HEK293 (cell line): ENCODE results near the gene SEC16A.

Source experiments
- HOXA7 ChIP-seq: sonication (generic); formaldehyde crosslinking; IDR thresholded peaks from 2 replicates; pipeline ENCODE4 v1.8.1; 2022; ENCODE audit warnings: missing genetic modification reagents, borderline replicate concordance
- PRDM1 ChIP-seq: fragments of 450-650 bp; formaldehyde crosslinking; IDR thresholded peaks from 2 replicates; pipeline ENCODE4; 2016; ENCODE audit warnings: missing biosample characterization, missing genetic modification characterization
- YY1 ChIP-seq: fragments of 450-650 bp; formaldehyde crosslinking; IDR thresholded peaks from 2 replicates; pipeline ENCODE4 v1.5.1; 2018; ENCODE audit warnings: missing biosample characterization, missing genetic modification characterization
- YY2 ChIP-seq: fragments of 450-650 bp; formaldehyde crosslinking; IDR thresholded peaks from 2 replicates; pipeline ENCODE4 v1.5.1; 2016; ENCODE audit warnings: missing biosample characterization, missing genetic modification characterization
- ZFP37 ChIP-seq: fragments of 450-650 bp; formaldehyde crosslinking; IDR thresholded peaks from 2 replicates; pipeline ENCODE4 v1.5.1; 2016; ENCODE audit warnings: missing biosample characterization, missing genetic modification characterization
- ZNF239 ChIP-seq: fragments of 450-650 bp; formaldehyde crosslinking; IDR thresholded peaks from 2 replicates; pipeline ENCODE4 v1.5.1; 2016; ENCODE audit warnings: missing biosample characterization, missing genetic modification characterization
- ZNF274 ChIP-seq, 2 experiments: fragments of 200-500 bp in 1 of 2; fragments of 450-650 bp in 1 of 2; sonication (Bioruptor generic) in 1 of 2; formaldehyde crosslinking in 1 of 2; IDR thresholded peaks; 2 replicates each; pipeline versions ENCODE4 v1.5.1 to v1.6.1; 2014 to 2016; ENCODE audit warnings: borderline replicate concordance in 1 of 2, inconsistent platforms in 1 of 2, low read length in 1 of 2, missing biosample characterization in 1 of 2, missing genetic modification characterization in 1 of 2
- ZNF292 ChIP-seq: fragments of 450-650 bp; formaldehyde crosslinking; IDR thresholded peaks from 2 replicates; pipeline ENCODE4 v1.5.1; 2016; ENCODE audit warnings: low read depth, missing biosample characterization, missing genetic modification characterization, borderline replicate concordance
- ZNF391 ChIP-seq: fragments of 450-650 bp; formaldehyde crosslinking; IDR thresholded peaks from 2 replicates; pipeline ENCODE4 v1.5.1; 2016; ENCODE audit warnings: low read depth, missing biosample characterization, missing genetic modification characterization, borderline replicate concordance
- ZNF529 ChIP-seq: fragments of 450-650 bp; formaldehyde crosslinking; IDR thresholded peaks from 2 replicates; pipeline ENCODE4 v1.5.1; 2017; ENCODE audit warnings: missing genetic modification characterization, missing biosample characterization; ENCODE audit not compliant: insufficient replicate concordance
- ZNF658 ChIP-seq: fragments of 450-650 bp; formaldehyde crosslinking; IDR thresholded peaks from 2 replicates; pipeline ENCODE4; 2016; ENCODE audit warnings: missing biosample characterization, missing genetic modification characterization
- TF ChIP-seq, protein P1 (sequence below): fragments of 450-650 bp; formaldehyde crosslinking; IDR thresholded peaks from 2 replicates; pipeline ENCODE4 v1.5.1; 2016; ENCODE audit warnings: missing biosample characterization, missing genetic modification characterization
- TF ChIP-seq, protein P2 (sequence below): fragments of 450-650 bp; formaldehyde crosslinking; IDR thresholded peaks from 2 replicates; pipeline ENCODE4 v1.5.1; 2016; ENCODE audit warnings: missing biosample characterization, missing genetic modification characterization

DNA sequence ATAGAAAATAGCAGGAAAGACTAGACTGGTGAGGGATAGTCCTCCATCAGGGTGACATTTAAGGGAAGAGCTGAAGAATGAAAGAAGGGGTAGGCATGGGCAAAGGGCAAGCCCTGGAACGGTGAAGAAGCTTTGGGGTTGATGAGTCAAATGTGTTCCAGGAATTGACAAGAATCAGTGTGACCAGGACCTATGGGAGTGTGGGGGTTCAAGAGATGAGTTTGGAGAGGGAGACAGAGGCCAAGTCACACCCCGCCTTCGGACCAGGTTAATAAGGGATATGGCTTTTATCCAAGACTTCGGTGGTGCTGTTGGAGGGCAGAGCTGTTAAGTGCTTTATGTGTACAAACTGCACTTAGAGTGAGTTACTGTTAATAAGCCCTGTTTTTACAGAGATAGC lies 71.5 kb downstream of the SEC16A start:
- TF ChIP-seq ZNF658 (tag by site-specific recombination), result no peak
- no peak for TF ChIP-seq YY1
- no peak for TF ChIP-seq YY2 (tag by site-specific recombination)
- TF ChIP-seq, protein P1, sequence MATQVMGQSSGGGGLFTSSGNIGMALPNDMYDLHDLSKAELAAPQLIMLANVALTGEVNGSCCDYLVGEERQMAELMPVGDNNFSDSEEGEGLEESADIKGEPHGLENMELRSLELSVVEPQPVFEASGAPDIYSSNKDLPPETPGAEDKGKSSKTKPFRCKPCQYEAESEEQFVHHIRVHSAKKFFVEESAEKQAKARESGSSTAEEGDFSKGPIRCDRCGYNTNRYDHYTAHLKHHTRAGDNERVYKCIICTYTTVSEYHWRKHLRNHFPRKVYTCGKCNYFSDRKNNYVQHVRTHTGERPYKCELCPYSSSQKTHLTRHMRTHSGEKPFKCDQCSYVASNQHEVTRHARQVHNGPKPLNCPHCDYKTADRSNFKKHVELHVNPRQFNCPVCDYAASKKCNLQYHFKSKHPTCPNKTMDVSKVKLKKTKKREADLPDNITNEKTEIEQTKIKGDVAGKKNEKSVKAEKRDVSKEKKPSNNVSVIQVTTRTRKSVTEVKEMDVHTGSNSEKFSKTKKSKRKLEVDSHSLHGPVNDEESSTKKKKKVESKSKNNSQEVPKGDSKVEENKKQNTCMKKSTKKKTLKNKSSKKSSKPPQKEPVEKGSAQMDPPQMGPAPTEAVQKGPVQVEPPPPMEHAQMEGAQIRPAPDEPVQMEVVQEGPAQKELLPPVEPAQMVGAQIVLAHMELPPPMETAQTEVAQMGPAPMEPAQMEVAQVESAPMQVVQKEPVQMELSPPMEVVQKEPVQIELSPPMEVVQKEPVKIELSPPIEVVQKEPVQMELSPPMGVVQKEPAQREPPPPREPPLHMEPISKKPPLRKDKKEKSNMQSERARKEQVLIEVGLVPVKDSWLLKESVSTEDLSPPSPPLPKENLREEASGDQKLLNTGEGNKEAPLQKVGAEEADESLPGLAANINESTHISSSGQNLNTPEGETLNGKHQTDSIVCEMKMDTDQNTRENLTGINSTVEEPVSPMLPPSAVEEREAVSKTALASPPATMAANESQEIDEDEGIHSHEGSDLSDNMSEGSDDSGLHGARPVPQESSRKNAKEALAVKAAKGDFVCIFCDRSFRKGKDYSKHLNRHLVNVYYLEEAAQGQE (tag by site-specific recombination), result no peak
- TF ChIP-seq, protein P2, sequence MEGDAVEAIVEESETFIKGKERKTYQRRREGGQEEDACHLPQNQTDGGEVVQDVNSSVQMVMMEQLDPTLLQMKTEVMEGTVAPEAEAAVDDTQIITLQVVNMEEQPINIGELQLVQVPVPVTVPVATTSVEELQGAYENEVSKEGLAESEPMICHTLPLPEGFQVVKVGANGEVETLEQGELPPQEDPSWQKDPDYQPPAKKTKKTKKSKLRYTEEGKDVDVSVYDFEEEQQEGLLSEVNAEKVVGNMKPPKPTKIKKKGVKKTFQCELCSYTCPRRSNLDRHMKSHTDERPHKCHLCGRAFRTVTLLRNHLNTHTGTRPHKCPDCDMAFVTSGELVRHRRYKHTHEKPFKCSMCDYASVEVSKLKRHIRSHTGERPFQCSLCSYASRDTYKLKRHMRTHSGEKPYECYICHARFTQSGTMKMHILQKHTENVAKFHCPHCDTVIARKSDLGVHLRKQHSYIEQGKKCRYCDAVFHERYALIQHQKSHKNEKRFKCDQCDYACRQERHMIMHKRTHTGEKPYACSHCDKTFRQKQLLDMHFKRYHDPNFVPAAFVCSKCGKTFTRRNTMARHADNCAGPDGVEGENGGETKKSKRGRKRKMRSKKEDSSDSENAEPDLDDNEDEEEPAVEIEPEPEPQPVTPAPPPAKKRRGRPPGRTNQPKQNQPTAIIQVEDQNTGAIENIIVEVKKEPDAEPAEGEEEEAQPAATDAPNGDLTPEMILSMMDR (tag by site-specific recombination), result no peak
- no peak for TF ChIP-seq HOXA7 (CRISPR knock-in tag)
- no peak for TF ChIP-seq ZNF391 (tag by site-specific recombination)
- TF ChIP-seq ZNF274 (IDR thresholded peaks at IDR 0.05; ENCODE audit: low read length), result no peak
- TF ChIP-seq ZNF274 (tag by site-specific recombination; IDR thresholded peaks at IDR 0.05; ENCODE audit: borderline replicate concordance), result no peak
- no peak for TF ChIP-seq ZNF292 (tag by site-specific recombination)
- no peak for TF ChIP-seq ZNF529 (tag by site-specific recombination)
- TF ChIP-seq ZNF239, result no peak
- TF ChIP-seq PRDM1 (tag by site-specific recombination), result no peak
- TF ChIP-seq ZFP37 (tag by site-specific recombination), result no peak
